HG02623 (cell line): ENCODE data around the gene TGFBR2.

Experiments
- ATAC-seq: cut with Tn5 transposase; IDR thresholded peaks from one replicate; pipeline ENCODE4 v1.9.1; 2021; ENCODE audit warnings: moderate library complexity; ENCODE audit not compliant: unreplicated experiment

The TGFBR2 gene

DNA sequence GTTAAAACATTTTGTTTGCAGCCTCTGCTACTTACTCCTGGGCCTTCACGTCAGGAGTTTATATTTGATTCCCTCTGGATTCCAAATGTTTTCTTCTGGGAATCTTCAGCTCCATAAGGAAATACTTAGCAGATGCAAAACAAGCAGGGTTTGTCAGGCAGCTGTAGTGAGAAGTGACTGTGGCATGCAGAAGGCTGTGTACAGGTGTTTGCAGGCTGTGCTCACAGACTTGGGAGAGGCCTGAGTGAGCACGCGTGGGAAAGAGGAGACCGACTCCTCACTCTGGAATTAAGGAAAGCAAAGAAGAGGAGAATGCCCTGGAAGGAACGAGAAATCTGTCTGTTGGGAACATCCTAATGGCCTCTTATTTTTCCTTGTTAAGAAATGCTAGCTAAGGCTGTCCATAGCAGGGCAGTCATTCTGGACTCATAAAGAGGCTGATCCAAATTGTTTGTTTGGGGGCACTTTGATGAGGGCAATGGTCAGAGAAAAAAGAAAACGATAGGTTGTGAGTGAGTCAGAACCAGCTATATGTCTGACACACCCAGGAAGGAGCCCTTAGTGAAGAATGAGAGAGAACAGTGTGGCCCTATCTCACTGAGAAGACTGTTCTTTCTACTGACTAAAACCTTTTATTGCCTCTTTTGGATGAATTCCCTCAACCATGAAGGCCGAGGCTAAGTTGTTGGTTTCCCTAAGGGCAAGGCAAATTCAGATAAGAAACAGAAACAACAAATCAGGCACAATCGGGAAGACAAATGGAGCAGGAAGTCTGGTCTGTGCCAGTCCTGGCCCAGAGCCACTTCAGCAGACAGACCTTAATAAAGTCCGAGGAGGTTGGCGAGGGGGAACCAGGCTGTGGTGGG lies 82.6 kb downstream of the TGFBR2 start:
- no peak for ATAC-seq

DNA sequence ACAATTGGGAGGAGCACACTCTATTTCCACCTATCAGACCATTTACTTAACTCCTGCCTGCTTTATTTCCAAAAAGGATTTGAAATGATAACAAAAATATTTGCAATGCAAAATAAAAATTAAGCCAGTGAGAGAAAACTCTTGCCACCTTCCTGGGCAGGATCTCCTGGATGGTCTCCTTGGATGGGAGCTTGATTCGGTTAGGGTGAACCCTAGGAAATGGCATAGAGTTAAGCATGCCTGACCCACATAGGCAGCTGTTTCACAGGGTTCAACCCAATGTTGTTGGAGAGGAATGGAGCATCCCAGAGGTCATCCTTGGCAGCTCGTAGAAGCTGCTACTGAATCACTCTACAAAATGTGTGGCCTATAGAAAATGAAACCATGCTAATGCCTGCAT lies 83.8 kb downstream of the TGFBR2 start:
- ATAC-seq, result no peak

DNA sequence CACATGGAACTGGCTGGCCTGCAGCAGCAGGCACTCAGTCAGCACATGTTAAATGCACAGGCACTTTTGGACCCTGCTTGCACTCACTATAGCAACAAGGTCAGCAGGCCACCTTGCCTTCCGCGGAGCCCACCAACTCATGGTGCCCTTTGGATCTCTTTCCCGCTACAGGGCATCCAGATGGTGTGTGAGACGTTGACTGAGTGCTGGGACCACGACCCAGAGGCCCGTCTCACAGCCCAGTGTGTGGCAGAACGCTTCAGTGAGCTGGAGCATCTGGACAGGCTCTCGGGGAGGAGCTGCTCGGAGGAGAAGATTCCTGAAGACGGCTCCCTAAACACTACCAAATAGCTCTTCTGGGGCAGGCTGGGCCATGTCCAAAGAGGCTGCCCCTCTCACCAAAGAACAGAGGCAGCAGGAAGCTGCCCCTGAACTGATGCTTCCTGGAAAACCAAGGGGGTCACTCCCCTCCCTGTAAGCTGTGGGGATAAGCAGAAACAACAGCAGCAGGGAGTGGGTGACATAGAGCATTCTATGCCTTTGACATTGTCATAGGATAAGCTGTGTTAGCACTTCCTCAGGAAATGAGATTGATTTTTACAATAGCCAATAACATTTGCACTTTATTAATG lies 85.0 kb downstream of the TGFBR2 start:
- ATAC-seq, result no peak

- no peak for ATAC-seq
Measured at GRCh38 chr3:30691944-30692343, 85.5 kb downstream of the TGFBR2 start.

DNA sequence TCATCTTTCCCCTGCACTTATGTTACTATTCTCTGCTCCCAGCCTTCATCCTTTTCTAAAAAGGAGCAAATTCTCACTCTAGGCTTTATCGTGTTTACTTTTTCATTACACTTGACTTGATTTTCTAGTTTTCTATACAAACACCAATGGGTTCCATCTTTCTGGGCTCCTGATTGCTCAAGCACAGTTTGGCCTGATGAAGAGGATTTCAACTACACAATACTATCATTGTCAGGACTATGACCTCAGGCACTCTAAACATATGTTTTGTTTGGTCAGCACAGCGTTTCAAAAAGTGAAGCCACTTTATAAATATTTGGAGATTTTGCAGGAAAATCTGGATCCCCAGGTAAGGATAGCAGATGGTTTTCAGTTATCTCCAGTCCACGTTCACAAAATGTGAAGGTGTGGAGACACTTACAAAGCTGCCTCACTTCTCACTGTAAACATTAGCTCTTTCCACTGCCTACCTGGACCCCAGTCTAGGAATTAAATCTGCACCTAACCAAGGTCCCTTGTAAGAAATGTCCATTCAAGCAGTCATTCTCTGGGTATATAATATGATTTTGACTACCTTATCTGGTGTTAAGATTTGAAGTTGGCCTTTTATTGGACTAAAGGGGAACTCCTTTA lies 86.2 kb downstream of the TGFBR2 start:
- ATAC-seq, result no peak

GRCh38 chr3:30693470-30694120 lies 87.2 kb downstream of the TGFBR2 start:
- peak; percentile 95 for ATAC-seq

DNA sequence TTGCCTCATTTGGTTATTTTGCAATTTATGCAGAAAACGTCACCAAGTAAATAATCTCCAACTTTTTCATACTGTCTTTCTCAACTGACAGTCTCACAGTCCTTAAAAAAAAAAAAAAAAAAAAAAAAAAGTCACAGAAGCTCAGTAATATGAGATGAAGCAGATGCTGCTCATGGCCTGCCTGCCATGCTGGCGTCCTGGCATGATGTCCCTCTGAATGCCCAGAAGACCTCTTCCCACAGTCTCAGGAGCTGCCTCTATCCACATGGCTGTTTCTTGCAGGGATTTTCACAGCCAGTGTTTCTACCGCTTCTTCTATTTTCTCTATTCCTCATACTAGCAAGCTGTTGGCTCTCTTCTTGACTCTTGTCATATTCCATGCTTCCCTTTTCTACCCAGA lies 87.7 kb downstream of the TGFBR2 start:
- no peak for ATAC-seq

DNA sequence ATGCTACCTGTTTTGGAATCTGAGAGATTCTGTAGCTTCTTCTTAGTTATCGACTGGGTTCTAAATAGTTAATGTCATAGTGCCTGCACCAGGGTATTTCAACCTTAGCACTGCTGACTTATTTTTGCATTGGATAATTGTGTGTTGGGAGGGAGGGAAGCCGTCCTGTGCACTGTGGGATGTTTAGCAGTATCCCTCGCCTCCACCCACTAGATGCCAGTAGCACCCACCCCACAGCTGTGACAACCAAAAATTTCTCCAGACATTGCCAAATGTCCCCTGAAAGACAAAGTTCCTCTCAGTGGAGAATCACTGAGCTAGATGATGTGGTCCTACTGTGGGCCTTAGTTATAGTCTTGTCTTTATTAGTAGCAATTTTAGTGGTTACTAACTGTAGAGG lies 88.3 kb downstream of the TGFBR2 start:
- ATAC-seq, result no peak

- no peak for ATAC-seq
Measured at GRCh38 chr3:30695302-30696061, 89.1 kb downstream of the TGFBR2 start.

DNA sequence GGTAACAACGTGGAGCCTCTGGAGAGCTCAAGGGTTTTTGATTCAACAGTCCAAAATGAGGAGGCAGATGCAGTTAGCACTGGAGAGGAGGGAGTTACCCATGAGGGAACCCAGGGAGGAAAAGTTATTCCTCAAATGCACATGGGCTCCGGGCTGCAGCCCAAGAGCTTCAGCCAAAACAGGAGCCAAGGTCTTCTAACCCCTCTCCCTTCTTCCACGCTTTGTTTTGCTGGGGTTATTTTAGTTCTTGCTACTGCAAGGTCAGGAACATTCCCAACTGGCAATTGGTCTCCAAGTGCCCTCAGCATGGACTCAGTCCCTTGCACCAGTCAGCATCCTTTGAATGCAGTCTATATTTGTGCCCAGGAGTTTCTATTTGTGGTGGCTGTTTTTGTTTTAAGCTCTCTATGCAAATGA lies 90.0 kb downstream of the TGFBR2 start:
- no peak for ATAC-seq

GRCh38 chr3:30696896-30697295 lies 90.5 kb downstream of the TGFBR2 start:
- ATAC-seq, result no peak

- ATAC-seq, result no peak
Measured at GRCh38 chr3:30698549-30698948, 92.1 kb downstream of the TGFBR2 start.

DNA sequence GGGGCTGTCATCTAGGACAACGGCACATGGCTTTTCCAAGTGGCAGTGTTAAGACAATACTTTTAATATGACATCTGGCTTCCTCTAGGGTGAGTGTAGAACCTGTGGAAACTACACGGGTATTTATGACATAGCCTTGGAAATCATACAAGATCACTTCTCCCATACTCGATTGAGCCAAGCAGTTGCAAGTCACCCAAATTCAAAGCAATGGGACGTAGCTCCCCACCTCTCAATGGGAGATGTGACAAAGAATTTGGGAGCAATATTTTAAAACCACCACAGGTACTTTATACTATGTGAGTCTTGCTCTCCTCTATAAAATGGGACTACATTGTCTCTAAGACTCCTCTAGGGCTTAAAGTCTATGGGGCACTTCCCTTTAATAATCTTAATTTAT lies 93.5 kb downstream of the TGFBR2 start:
- no peak for ATAC-seq

DNA sequence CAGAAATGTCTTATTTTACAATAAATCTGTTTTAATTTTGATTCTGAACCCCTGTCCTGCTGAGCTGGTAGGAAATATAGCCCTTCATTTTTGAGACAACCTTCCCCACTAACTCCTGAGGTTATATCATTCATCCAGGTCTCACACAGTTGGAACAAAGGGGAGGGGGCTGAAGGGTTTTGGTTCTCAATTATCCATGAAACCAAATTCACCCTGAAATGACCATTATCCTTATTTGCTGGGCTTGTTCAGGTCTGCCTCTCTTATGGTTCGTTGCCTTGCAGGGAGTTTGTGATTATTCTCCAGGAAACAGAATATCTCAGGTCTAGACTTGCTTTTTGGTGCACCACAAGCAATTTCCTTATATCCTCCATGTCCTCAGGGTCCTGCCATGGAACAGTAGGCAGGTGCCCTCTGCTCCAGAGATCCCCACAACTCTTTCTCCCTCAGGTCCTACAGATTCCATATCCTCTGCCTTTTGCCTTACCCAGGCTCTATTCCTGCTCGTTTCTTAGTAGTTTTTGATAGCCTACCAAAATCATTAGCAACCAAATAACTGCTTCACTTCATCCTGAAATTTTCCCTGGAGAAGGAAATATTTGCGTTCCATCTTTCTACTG lies 94.4 kb downstream of the TGFBR2 start:
- ATAC-seq, result no peak

DNA sequence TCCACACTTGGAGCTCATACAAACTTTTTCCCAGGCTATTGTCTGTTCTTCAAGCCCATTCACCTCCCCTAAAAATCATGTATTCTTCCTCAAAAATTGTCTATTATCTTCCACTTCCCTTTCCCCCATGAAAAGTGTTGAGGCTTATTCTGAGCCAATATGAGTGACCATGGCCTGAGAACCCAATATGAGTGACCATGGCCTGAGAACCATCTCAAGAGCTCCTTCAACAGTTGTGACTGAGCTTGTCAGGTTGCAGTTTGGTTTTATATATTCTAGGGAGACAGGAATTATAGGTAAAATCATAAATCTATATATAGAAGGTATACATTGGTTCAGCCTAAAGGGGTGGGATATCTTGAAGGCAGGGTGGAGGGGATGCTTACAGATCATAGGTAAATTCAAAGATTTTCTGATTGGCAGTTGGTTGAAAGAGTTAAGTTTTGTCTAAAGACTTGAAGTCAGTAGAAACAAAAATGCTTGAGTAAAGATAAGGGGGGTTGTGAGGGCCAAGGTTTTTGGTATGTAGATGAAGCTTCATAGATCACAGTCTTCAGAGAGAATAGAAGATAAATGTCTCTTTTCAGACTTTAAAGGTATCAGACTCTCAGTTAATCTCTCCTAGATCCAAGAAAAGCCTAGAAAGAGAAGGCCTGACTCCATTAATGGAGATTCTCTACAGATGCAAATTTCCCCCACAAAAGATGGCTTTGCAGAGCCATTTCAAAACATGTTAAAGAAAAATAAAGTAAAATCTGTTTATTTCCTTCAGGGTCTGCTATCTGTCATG lies 95.8 kb downstream of the TGFBR2 start:
- ATAC-seq, result no peak

- no peak for ATAC-seq
Measured at GRCh38 chr3:30702828-30703397, 96.5 kb downstream of the TGFBR2 start.

- ATAC-seq, result no peak
Measured at GRCh38 chr3:30704931-30705890, 98.8 kb downstream of the TGFBR2 start.

DNA sequence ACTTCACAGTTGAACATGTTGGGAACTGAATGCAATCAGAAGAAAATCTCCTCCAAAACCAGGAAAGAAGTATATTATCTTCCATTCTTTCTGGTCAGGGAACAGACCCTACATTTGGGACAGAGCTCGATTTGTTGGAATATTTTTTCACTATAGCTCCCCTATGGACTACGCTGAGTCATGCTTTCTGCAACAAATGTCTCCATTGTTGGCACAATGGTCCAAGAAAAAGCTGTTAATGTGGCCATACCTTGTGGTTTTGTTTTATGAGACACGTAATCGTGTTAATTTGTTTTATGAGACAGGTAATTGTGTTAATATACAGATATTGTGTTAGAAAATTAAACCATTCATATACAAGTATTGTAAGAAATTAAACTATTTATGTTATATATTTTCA lies 101.4 kb downstream of the TGFBR2 start:
- no peak for ATAC-seq
